Thyroid gland (tissue), 4 donors: ENCODE results near the gene KCNJ15.

Source experiments
- POLR2A ChIP-seq, 2 donors: fragments of 450-650 bp; IDR thresholded peaks; one replicate each; pipeline ENCODE4 v1.6.1; 2017; ENCODE audit warnings: antibody characterized with exemption in 2 of 2, mild to moderate bottlenecking in 2 of 2, moderate library complexity in 1 of 2
- TF ChIP-seq, protein P1 (sequence below), 6 experiments: fragments of 200-600 bp in 3 of 6; fragments of 450-650 bp in 3 of 6; sonication (generic) in 3 of 6; IDR thresholded peaks; one replicate each; pipeline ENCODE4 v1.5.1; 2016 to 2019; ENCODE audit warnings: antibody characterized with exemption in 6 of 6, mild to moderate bottlenecking in 2 of 6, inconsistent platforms in 1 of 6, moderate library complexity in 1 of 6

DNA sequence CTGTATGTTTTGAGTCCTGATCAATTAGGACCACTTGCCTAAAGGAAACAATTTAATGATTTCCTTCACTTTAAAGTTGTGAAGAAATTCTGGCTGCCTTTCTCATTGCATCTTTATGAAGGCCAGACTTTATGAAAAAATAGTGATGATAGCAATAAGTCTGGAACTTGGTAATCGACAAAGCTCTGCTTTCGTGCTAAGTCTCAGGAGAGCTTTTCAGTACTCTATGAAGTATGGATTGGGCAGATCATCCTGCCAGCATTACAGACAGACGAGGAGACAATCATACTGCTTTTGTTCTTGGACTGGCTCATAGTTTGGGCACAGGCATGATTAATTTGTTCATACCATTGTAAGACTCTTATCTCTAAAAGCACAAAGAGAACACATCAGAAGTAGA is 45.5 kb upstream of the KCNJ15 start:
- TF ChIP-seq, protein P1, sequence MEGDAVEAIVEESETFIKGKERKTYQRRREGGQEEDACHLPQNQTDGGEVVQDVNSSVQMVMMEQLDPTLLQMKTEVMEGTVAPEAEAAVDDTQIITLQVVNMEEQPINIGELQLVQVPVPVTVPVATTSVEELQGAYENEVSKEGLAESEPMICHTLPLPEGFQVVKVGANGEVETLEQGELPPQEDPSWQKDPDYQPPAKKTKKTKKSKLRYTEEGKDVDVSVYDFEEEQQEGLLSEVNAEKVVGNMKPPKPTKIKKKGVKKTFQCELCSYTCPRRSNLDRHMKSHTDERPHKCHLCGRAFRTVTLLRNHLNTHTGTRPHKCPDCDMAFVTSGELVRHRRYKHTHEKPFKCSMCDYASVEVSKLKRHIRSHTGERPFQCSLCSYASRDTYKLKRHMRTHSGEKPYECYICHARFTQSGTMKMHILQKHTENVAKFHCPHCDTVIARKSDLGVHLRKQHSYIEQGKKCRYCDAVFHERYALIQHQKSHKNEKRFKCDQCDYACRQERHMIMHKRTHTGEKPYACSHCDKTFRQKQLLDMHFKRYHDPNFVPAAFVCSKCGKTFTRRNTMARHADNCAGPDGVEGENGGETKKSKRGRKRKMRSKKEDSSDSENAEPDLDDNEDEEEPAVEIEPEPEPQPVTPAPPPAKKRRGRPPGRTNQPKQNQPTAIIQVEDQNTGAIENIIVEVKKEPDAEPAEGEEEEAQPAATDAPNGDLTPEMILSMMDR (IDR thresholded peaks at IDR 0.05), result no peak
- no peak for TF ChIP-seq POLR2A (IDR thresholded peaks at IDR 0.05)
